ENCODE measurements around the gene TULP1. TPM values are rescaled to one million over a fixed set of nuclear protein-coding genes. Genes with fewer than 3 reads are reported as not detected.

The TULP1 gene
- total RNA-seq, 1 donor from 2014 or later, result not detected

GRCh38 chr6:35499372-35499771 lies 13.3 kb downstream of the TULP1 start:
- no peak overlapping the region for H3K27ac Mint-ChIP-seq (ENCODE audit: unreplicated experiment)
- Histone ChIP-seq H3K27me3 (ENCODE audit: insufficient read depth, low read length) (no peaks in the 10 kb centered on the region), H2AFZ (ENCODE audit: low read depth, low read length) (no peak overlapping the region), H3K4me2 (ENCODE audit: low read length) (no peak overlapping the region), H3K9me3 (ENCODE audit: insufficient read depth, low read depth, low read length) (no peaks in the 10 kb centered on the region), H3K9ac (ENCODE audit: low read length) (no peak overlapping the region), H3K27ac (ENCODE audit: low read depth, low read length) (no peak overlapping the region), H4K20me1 (ENCODE audit: insufficient read depth, low read length) (peaks cover 17% of the 10 kb centered on the region), H3K4me3 (ENCODE audit: insufficient read depth, low read depth, low read length) (no peak overlapping the region), H3K36me3 (ENCODE audit: insufficient read depth, low read length) (no peaks in the 10 kb centered on the region), H3K79me2 (ENCODE audit: insufficient read depth, low read length) (peaks cover 20% of the 10 kb centered on the region), H3K4me1 (ENCODE audit: insufficient read depth, low read length) (peaks cover 34% of the 10 kb centered on the region)
- H3K4me1 Mint-ChIP-seq (ENCODE audit: low read depth, unreplicated experiment), result peaks cover 25% of the 10 kb centered on the region
- no peak for TF ChIP-seq CTCF (IDR thresholded peaks at IDR 0.05; ENCODE audit: insufficient read depth, low read depth, low read length)
- no peak for TF ChIP-seq EZH2 (IDR thresholded peaks at IDR 0.05; ENCODE audit: insufficient read depth, low read length)
- H3K36me3 Mint-ChIP-seq (ENCODE audit: low read depth, unreplicated experiment), result peaks cover 3% of the 10 kb centered on the region
- no peak for DNase-seq (ENCODE audit: low read depth)
- H3K27me3 Mint-ChIP-seq (ENCODE audit: low read depth, unreplicated experiment), result peaks cover 2% of the 10 kb centered on the region
- no peak overlapping the region for H3K4me3 Mint-ChIP-seq (ENCODE audit: unreplicated experiment)
- H3K9me3 Mint-ChIP-seq (ENCODE audit: unreplicated experiment), result peaks cover 1% of the 10 kb centered on the region
- FAIRE-seq, result no peak

- H3K9me3 ChIP-seq (ENCODE audit: insufficient read depth, low read depth, low read length), result no peaks in the 10 kb centered on the region
- H3K4me2 ChIP-seq (ENCODE audit: low read length), result peak overlapping the region; percentile 93
- H3K79me2 ChIP-seq (ENCODE audit: insufficient read depth, low read length), result peaks cover 28% of the 10 kb centered on the region
- DNase-seq (ENCODE audit: low read depth) (no peak), FAIRE-seq (no peak)
- H3K4me1 ChIP-seq (ENCODE audit: insufficient read depth, low read length), result peaks cover 40% of the 10 kb centered on the region
- H2AFZ ChIP-seq (ENCODE audit: low read depth, low read length), result peak overlapping the region; percentile 59
- H3K27ac ChIP-seq (ENCODE audit: low read depth, low read length), result no peak overlapping the region
- peaks cover 3% of the 10 kb centered on the region for H3K36me3 Mint-ChIP-seq (ENCODE audit: low read depth, unreplicated experiment)
- H3K27me3 ChIP-seq (ENCODE audit: insufficient read depth, low read length), result no peaks in the 10 kb centered on the region
- no peaks in the 10 kb centered on the region for H3K36me3 ChIP-seq (ENCODE audit: insufficient read depth, low read length)
- peaks cover 2% of the 10 kb centered on the region for H3K27me3 Mint-ChIP-seq (ENCODE audit: low read depth, unreplicated experiment)
- peak overlapping the region; percentile 63 for H3K4me3 ChIP-seq (ENCODE audit: insufficient read depth, low read depth, low read length)
- peak overlapping the region; percentile 83 for H3K4me3 Mint-ChIP-seq (ENCODE audit: unreplicated experiment)
- peaks cover 26% of the 10 kb centered on the region for H4K20me1 ChIP-seq (ENCODE audit: insufficient read depth, low read length)
- TF ChIP-seq EZH2 (IDR thresholded peaks at IDR 0.05; ENCODE audit: insufficient read depth, low read length), result no peak
- no peak for TF ChIP-seq CTCF (IDR thresholded peaks at IDR 0.05; ENCODE audit: insufficient read depth, low read depth, low read length)
- peak overlapping the region; percentile 51 for H3K27ac Mint-ChIP-seq (ENCODE audit: unreplicated experiment)
- peaks cover 31% of the 10 kb centered on the region for H3K4me1 Mint-ChIP-seq (ENCODE audit: low read depth, unreplicated experiment)
- H3K9ac ChIP-seq (ENCODE audit: low read length), result peak overlapping the region; percentile 93
- H3K9me3 Mint-ChIP-seq (ENCODE audit: unreplicated experiment), result peaks cover 1% of the 10 kb centered on the region
Measured at GRCh38 chr6:35498422-35499067, 14.2 kb downstream of the TULP1 start.

All from astrocyte (in vitro differentiated cells and primary cell).